Measurements from ENCODE around the gene CLTB.

DNA sequence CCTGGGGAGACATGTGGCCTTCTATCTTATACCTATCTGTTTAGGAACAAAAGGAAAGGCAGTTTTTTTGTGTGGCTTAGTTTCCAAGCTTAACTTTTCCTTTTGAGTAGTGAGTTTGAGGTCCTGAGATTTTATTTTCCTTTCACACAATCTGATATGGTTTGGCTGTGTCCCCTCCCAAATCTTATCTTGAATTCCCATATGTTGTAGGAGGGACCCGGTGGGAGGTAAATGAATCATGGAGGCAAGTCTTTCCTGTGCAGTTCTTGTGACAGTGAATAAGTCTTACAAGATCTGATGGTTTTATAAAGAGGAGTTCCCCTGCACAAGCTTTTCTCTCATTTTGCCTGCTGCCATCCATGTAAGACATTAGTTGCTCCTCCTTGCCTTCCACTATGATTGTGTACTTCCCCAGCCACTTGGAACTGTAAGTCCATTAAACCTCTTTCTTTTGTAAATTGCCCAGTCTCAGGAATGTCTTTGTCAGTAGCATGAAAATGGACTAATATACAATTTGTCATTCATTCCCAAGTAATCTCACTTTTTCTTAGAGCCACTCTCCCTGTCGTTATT is 4.7 kb upstream of the CLTB start:
- TF ChIP-seq ZSCAN20 (CRISPR knock-in tag; IDR thresholded peaks at IDR 0.05), result no peak
- TF ChIP-seq, protein P1, sequence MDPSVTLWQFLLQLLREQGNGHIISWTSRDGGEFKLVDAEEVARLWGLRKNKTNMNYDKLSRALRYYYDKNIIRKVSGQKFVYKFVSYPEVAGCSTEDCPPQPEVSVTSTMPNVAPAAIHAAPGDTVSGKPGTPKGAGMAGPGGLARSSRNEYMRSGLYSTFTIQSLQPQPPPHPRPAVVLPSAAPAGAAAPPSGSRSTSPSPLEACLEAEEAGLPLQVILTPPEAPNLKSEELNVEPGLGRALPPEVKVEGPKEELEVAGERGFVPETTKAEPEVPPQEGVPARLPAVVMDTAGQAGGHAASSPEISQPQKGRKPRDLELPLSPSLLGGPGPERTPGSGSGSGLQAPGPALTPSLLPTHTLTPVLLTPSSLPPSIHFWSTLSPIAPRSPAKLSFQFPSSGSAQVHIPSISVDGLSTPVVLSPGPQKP (IDR thresholded peaks at IDR 0.05; ENCODE audit: low read depth, low read length), result no peak
- TF ChIP-seq, protein P2, sequence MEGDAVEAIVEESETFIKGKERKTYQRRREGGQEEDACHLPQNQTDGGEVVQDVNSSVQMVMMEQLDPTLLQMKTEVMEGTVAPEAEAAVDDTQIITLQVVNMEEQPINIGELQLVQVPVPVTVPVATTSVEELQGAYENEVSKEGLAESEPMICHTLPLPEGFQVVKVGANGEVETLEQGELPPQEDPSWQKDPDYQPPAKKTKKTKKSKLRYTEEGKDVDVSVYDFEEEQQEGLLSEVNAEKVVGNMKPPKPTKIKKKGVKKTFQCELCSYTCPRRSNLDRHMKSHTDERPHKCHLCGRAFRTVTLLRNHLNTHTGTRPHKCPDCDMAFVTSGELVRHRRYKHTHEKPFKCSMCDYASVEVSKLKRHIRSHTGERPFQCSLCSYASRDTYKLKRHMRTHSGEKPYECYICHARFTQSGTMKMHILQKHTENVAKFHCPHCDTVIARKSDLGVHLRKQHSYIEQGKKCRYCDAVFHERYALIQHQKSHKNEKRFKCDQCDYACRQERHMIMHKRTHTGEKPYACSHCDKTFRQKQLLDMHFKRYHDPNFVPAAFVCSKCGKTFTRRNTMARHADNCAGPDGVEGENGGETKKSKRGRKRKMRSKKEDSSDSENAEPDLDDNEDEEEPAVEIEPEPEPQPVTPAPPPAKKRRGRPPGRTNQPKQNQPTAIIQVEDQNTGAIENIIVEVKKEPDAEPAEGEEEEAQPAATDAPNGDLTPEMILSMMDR (IDR thresholded peaks at IDR 0.05), result no peak
- TF ChIP-seq MYC (IDR thresholded peaks at IDR 0.05; ENCODE audit: borderline replicate concordance, low read length), result no peak
- TF ChIP-seq, protein P3, sequence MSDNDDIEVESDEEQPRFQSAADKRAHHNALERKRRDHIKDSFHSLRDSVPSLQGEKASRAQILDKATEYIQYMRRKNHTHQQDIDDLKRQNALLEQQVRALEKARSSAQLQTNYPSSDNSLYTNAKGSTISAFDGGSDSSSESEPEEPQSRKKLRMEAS (IDR thresholded peaks at IDR 0.05), result no peak
- TF ChIP-seq ZNF302 (CRISPR knock-in tag; IDR thresholded peaks at IDR 0.05), result no peak

Data from A549 (cell line).